Keratinocyte (primary cell): ENCODE results near the gene PSG7. TPM values are rescaled to one million over a fixed set of nuclear protein-coding genes. Genes with fewer than 3 reads are reported as not detected.
"Not testable (repeated sequence)": the region's sequence is repeated elsewhere in the genome, so short reads cannot be mapped to it uniquely, and the experiment has no call there.

Source experiments
- DNase-seq: peaks from one replicate; pipeline ENCODE4 v3.0.0-alpha.2; 2011; ENCODE audit warnings: low read depth, missing footprints, low spot score
- FAIRE-seq: peaks from 2 replicates; lab custom pipeline; 2011; peaks lifted over from hg19 to GRCh38; lab: Jason Lieb, UNC
- H2AFZ ChIP-seq: 2 replicates; pipeline ENCODE4 v1.6.0; 2012; ENCODE audit warnings: low read length, control low read depth, inconsistent platforms; ENCODE audit not compliant: control insufficient read depth
- H3K27ac ChIP-seq: 2 replicates; pipeline ENCODE4 v1.5.1; 2011; ENCODE audit warnings: low read length; ENCODE audit not compliant: control insufficient read depth, insufficient read depth
- H3K27me3 ChIP-seq: 3 replicates; pipeline ENCODE4 v1.6.0; 2011; ENCODE audit warnings: low read length; ENCODE audit not compliant: control insufficient read depth, insufficient read depth; ENCODE audit errors: extremely low read depth
- H3K36me3 ChIP-seq, 2 experiments: 2 replicates in 1 of 2; 3 replicates in 1 of 2; pipeline ENCODE4 v1.5.1; 2011; ENCODE audit warnings: low read length in 2 of 2, mild to moderate bottlenecking in 1 of 2; ENCODE audit not compliant: control insufficient read depth in 2 of 2, insufficient read depth in 2 of 2; ENCODE audit errors: extremely low read depth in 1 of 2
- H3K4me1 ChIP-seq: 3 replicates; pipeline ENCODE4 v1.5.1; 2011; ENCODE audit warnings: low read length; ENCODE audit not compliant: control insufficient read depth, insufficient read depth; ENCODE audit errors: extremely low read depth
- H3K4me2 ChIP-seq: 3 replicates; pipeline ENCODE4 v1.6.0; 2011; ENCODE audit warnings: low read depth, low read length; ENCODE audit not compliant: control insufficient read depth, insufficient read depth; ENCODE audit errors: extremely low read depth
- H3K4me3 ChIP-seq, 3 experiments: fragments of 200-600 bp in 1 of 3; sonication (generic) in 1 of 3; 2 replicates in 2 of 3; 3 replicates in 1 of 3; pipeline ENCODE4 v1.5.1; 2011 to 2016; ENCODE audit warnings: low read length in 3 of 3, mild to moderate bottlenecking in 3 of 3, control low read depth in 2 of 3, inconsistent platforms in 1 of 3, low read depth in 1 of 3, mixed read lengths in 1 of 3, mixed run types in 1 of 3, moderate library complexity in 1 of 3; ENCODE audit not compliant: control insufficient read depth in 2 of 3, insufficient read depth in 2 of 3; ENCODE audit errors: extremely low read depth in 1 of 3
- H3K79me2 ChIP-seq: 2 replicates; pipeline ENCODE4 v1.6.0; 2012; ENCODE audit warnings: low read length; ENCODE audit not compliant: control insufficient read depth, insufficient read depth
- H3K9ac ChIP-seq: 3 replicates; pipeline ENCODE4 v1.6.0; 2011; ENCODE audit warnings: low read length; ENCODE audit not compliant: control insufficient read depth, insufficient read depth; ENCODE audit errors: extremely low read depth
- H3K9me1 ChIP-seq: 3 replicates; pipeline ENCODE4 v1.6.0; 2011; ENCODE audit warnings: low read length; ENCODE audit not compliant: control insufficient read depth, insufficient read depth; ENCODE audit errors: extremely low read depth
- H3K9me3 ChIP-seq: 2 replicates; pipeline ENCODE4 v1.5.1; 2012; ENCODE audit warnings: low read depth, low read length; ENCODE audit not compliant: control insufficient read depth
- H4K20me1 ChIP-seq: 3 replicates; pipeline ENCODE4 v1.6.0; 2011; ENCODE audit warnings: low read length; ENCODE audit not compliant: control insufficient read depth, insufficient read depth; ENCODE audit errors: extremely low read depth
- dilution Hi-C: fragments of 300-500 bp; cut with MboI; formaldehyde crosslinking; loops from one replicate; pipeline ENCODE4 v1.7.0; 2020; ENCODE audit warnings: low sequenced_read_pairs; ENCODE audit not compliant: extremely low pct_ligation_motif_present
- polyA plus RNA-seq, 5 experiments: library from polyadenylated mRNA; depleted of rRNA in 3 of 5; stranded (reverse) in 3 of 5; stranded (forward) in 1 of 5; unstranded in 1 of 5; fragments of >200 nt; gene quantifications; 1 replicate in 1 of 5; 2 replicates in 3 of 5; 3 replicates in 1 of 5; pipeline versions ENCODE4 v1.2.1 to v1.2.3, GENCODE V29; 2011 to 2012; ENCODE audit warnings: missing spikeins in 2 of 5, low read depth in 1 of 5, low replicate concordance in 1 of 5

The PSG7 gene
- polyA plus RNA-seq, 1 donor (not counting 4 experiments of a cell fraction or from before 2014, with no cell fraction given): not detected

- H3K9ac ChIP-seq, H3K4me3 ChIP-seq, DNase-seq, H3K27ac ChIP-seq, H3K27me3 ChIP-seq, H2AFZ ChIP-seq, H3K9me3 ChIP-seq, H3K79me2 ChIP-seq, H3K4me2 ChIP-seq, H3K4me1 ChIP-seq, FAIRE-seq, H3K36me3 ChIP-seq, H4K20me1 ChIP-seq, dilution Hi-C loops, H3K9me1 ChIP-seq: not testable (repeated sequence)
Measured at GRCh38 chr19:42906162-42906561, 30.8 kb downstream of the PSG7 start.

- H3K9ac ChIP-seq, H2AFZ ChIP-seq, H3K9me3 ChIP-seq, H3K4me3 ChIP-seq, dilution Hi-C loops, DNase-seq, H3K4me2 ChIP-seq, H3K27me3 ChIP-seq, H4K20me1 ChIP-seq, H3K27ac ChIP-seq, FAIRE-seq, H3K9me1 ChIP-seq, H3K79me2 ChIP-seq, H3K36me3 ChIP-seq: not testable (repeated sequence)
- peaks cover 16% of the 10 kb centered on the region for H3K4me1 ChIP-seq
Measured at GRCh38 chr19:42900561-42900960, 36.4 kb downstream of the PSG7 start.

GRCh38 chr19:42899674-42900073, 37.3 kb downstream of the PSG7 start:
- H3K9me3 ChIP-seq, DNase-seq, H3K4me2 ChIP-seq, H4K20me1 ChIP-seq, dilution Hi-C loops, H3K9ac ChIP-seq, H3K27ac ChIP-seq, H2AFZ ChIP-seq, H3K79me2 ChIP-seq, FAIRE-seq, H3K4me3 ChIP-seq, H3K9me1 ChIP-seq, H3K36me3 ChIP-seq, H3K27me3 ChIP-seq: not testable (repeated sequence)
- peaks cover 16% of the 10 kb centered on the region for H3K4me1 ChIP-seq

GRCh38 chr19:42899110-42899509, 37.9 kb downstream of the PSG7 start:
- H3K9me3 ChIP-seq, dilution Hi-C loops, H2AFZ ChIP-seq, H3K79me2 ChIP-seq, DNase-seq, H3K9me1 ChIP-seq, FAIRE-seq, H3K9ac ChIP-seq, H3K4me3 ChIP-seq, H4K20me1 ChIP-seq, H3K4me2 ChIP-seq, H3K27me3 ChIP-seq, H3K36me3 ChIP-seq, H3K27ac ChIP-seq: not testable (repeated sequence)
- peaks cover 16% of the 10 kb centered on the region for H3K4me1 ChIP-seq

DNA sequence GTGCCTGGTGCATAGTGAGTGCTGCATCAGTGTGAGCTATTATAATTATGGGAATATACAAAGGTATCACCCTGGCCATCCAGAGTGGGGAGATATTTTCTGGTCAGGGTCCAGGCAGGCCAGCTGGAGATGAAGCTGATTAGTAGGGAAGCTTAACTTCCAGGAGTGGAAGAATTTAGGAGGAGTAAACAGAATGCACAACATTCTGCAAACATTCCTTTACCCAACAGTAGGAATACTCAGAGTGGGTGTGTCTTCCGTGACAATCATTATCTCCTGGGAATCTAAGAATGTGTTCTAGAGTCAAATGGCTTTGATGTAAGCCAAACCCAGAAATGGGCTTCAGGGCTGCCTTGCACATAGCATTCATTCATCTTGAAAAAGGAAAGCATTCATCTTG, 38.4 kb downstream of the PSG7 start:
- dilution Hi-C loops, H3K9me1 ChIP-seq, FAIRE-seq, H3K27me3 ChIP-seq, H3K79me2 ChIP-seq, H3K9me3 ChIP-seq, H4K20me1 ChIP-seq, H3K4me3 ChIP-seq, H2AFZ ChIP-seq, DNase-seq, H3K36me3 ChIP-seq, H3K9ac ChIP-seq: not testable (repeated sequence)
- Histone ChIP-seq H3K4me2 (peak overlapping the region; percentile 41), H3K4me1 (peaks cover 16% of the 10 kb centered on the region), H3K27ac (peak overlapping the region; percentile 72)
